Choroid plexus epithelial cell (primary cell): Measurements from ENCODE around the gene GNGT2.

ENCODE experiments used
- DNase-seq: peaks from one replicate; pipeline ENCODE4 v3.0.0-alpha.2; 2010; ENCODE audit warnings: low read depth
- H3K4me3 ChIP-seq: 2 replicates; pipeline ENCODE4 v1.5.1; 2011; ENCODE audit warnings: low read depth, mild to moderate bottlenecking, control low read depth, low read length, moderate library complexity
- CTCF ChIP-seq: conservative IDR thresholded peaks from 2 replicates; pipeline ENCODE4 v1.5.1; 2011; ENCODE audit warnings: low read depth, mild to moderate bottlenecking, control low read depth, inconsistent platforms, low read length, moderate library complexity

Gene GNGT2

GRCh38 chr17:49195751-49196150, 14.6 kb downstream of the GNGT2 start:
- H3K4me3 ChIP-seq, result no peak overlapping the region
- TF ChIP-seq CTCF, result no peak
- DNase-seq, result no peak

- TF ChIP-seq CTCF, result no peak
- H3K4me3 ChIP-seq, result no peak overlapping the region
- DNase-seq, result no peak
Measured at GRCh38 chr17:49194297-49194607, 16.1 kb downstream of the GNGT2 start.

- peak; percentile 78 for DNase-seq
- no peak for TF ChIP-seq CTCF
- peak overlapping the region; percentile 85 for H3K4me3 ChIP-seq
Measured at GRCh38 chr17:49193513-49194296, 16.7 kb downstream of the GNGT2 start.

GRCh38 chr17:49191917-49192741, 18.2 kb downstream of the GNGT2 start:
- TF ChIP-seq CTCF, result peak; percentile 40
- peak; percentile 88 for DNase-seq

GRCh38 chr17:49191409-49191916, 18.9 kb downstream of the GNGT2 start:
- TF ChIP-seq CTCF, result no peak
- DNase-seq, result peak; percentile 71
- H3K4me3 ChIP-seq, result peak overlapping the region; percentile 85

More at GRCh38 chr17:49191917-49192741, 18.2 kb downstream of the GNGT2 start:
- H3K4me3 ChIP-seq, result peak overlapping the region; percentile 85

- no peak for DNase-seq
- H3K4me3 ChIP-seq, result no peak overlapping the region
- no peak for TF ChIP-seq CTCF
Measured at GRCh38 chr17:49190932-49191331, 19.4 kb downstream of the GNGT2 start.
